CD4-positive, alpha-beta T cell treated with Interleukin-21 for 1 hour (primary cell): ENCODE results near the gene SPTAN1.
A peak's percentile ranks its signal among the peaks of the same experiment; 100 is the strongest.
"Not testable (repeated sequence)": the region's sequence is repeated elsewhere in the genome, so short reads cannot be mapped to it uniquely, and the experiment has no call there.

Experiments
- DNase-seq: peaks from one replicate; pipeline ENCODE4 v3.0.0-alpha.2; 2020

SPTAN1 gene

GRCh38 chr9:128552153-128552743 is at the start of gene SPTAN1:
SPTAN1 (plus strand) TSS chr9:128552587; CDS start chr9:128566741, 14,154 bp downstream.
- DNase-seq = peak; percentile 96

- DNase-seq = not testable (repeated sequence)
Observed at GRCh38 chr9:128503415-128503825, 49.0 kb upstream of the SPTAN1 start.

- DNase-seq = no peak
Observed at GRCh38 chr9:128503870-128504269, 48.5 kb upstream of the SPTAN1 start.

GRCh38 chr9:128504485-128505413 is 47.6 kb upstream of the SPTAN1 start, which contains the start of gene GLE1:
GLE1 (plus strand) TSS chr9:128504719; CDS start chr9:128504806, 87 bp downstream.
- peak; percentile 95 for DNase-seq

- DNase-seq = no peak
Observed at GRCh38 chr9:128505414-128505765, 47.0 kb upstream of the SPTAN1 start.

- DNase-seq = not testable (repeated sequence)
Observed at GRCh38 chr9:128505906-128506305, 46.5 kb upstream of the SPTAN1 start.

GRCh38 chr9:128512820-128513219 is 39.6 kb upstream of the SPTAN1 start:
- DNase-seq = no peak

GRCh38 chr9:128521956-128522355 is 30.4 kb upstream of the SPTAN1 start:
- DNase-seq = no peak

- no peak for DNase-seq
Observed at GRCh38 chr9:128523199-128523925, 29.0 kb upstream of the SPTAN1 start.

- DNase-seq = no peak
Observed at GRCh38 chr9:128526720-128527119, 25.7 kb upstream of the SPTAN1 start.

GRCh38 chr9:128528445-128529160 is 23.8 kb upstream of the SPTAN1 start:
- no peak for DNase-seq

GRCh38 chr9:128529191-128529590 is 23.2 kb upstream of the SPTAN1 start:
- no peak for DNase-seq

GRCh38 chr9:128532581-128532980 is 19.8 kb upstream of the SPTAN1 start:
- DNase-seq = no peak

- no peak for DNase-seq
Observed at GRCh38 chr9:128540634-128541360, 11.6 kb upstream of the SPTAN1 start.

- DNase-seq = no peak
Observed at GRCh38 chr9:128546504-128546903, 5.9 kb upstream of the SPTAN1 start.

GRCh38 chr9:128548876-128549275 is 3.5 kb upstream of the SPTAN1 start:
- no peak for DNase-seq

- DNase-seq = peak; percentile 27
Observed at GRCh38 chr9:128550226-128550625, 2.2 kb upstream of the SPTAN1 start.

- no peak for DNase-seq
Observed at GRCh38 chr9:128550770-128551656, 1.4 kb upstream of the SPTAN1 start.

GRCh38 chr9:128551657-128552152 is 682 bp upstream of the SPTAN1 start:
- no peak for DNase-seq

- DNase-seq = peak; percentile 59
Observed at GRCh38 chr9:128552744-128553440, 505 bp downstream of the SPTAN1 start.
